ENCODE measurements around the gene TUBB2B.

TUBB2B gene

GRCh38 chr6:3232017-3232945 is 4.8 kb upstream of the TUBB2B start:
- no peak for DNase-seq (ENCODE audit: low read depth)

- DNase-seq (ENCODE audit: low read depth): no peak
Observed at GRCh38 chr6:3231247-3232016, 4.0 kb upstream of the TUBB2B start.

GRCh38 chr6:3230900-3231246 is 3.4 kb upstream of the TUBB2B start:
- DNase-seq (ENCODE audit: low read depth): no peak

- no peak for DNase-seq (ENCODE audit: low read depth)
Observed at GRCh38 chr6:3230256-3230882, 2.9 kb upstream of the TUBB2B start.

GRCh38 chr6:3229566-3230178 is 2.2 kb upstream of the TUBB2B start:
- DNase-seq (ENCODE audit: low read depth): no peak

GRCh38 chr6:3228771-3229565 is 1.5 kb upstream of the TUBB2B start:
- no peak for DNase-seq (ENCODE audit: low read depth)

- no peak for DNase-seq (ENCODE audit: low read depth)
Observed at GRCh38 chr6:3228046-3228671, 706 bp upstream of the TUBB2B start.

- DNase-seq (ENCODE audit: low read depth): no peak
Observed at GRCh38 chr6:3226481-3227362, 731 bp downstream of the TUBB2B start.

- DNase-seq (ENCODE audit: low read depth): no peak
Observed at GRCh38 chr6:3226042-3226441, 1.4 kb downstream of the TUBB2B start.

- no peak for DNase-seq (ENCODE audit: low read depth)
Observed at GRCh38 chr6:3222506-3223038, 4.9 kb downstream of the TUBB2B start.

- no peak for DNase-seq (ENCODE audit: low read depth)
Observed at GRCh38 chr6:3221578-3221977, 5.9 kb downstream of the TUBB2B start.

GRCh38 chr6:3220366-3220765 is 7.1 kb downstream of the TUBB2B start:
- DNase-seq (ENCODE audit: low read depth): no peak

- no peak for DNase-seq (ENCODE audit: low read depth)
Observed at GRCh38 chr6:3218266-3218665, 9.2 kb downstream of the TUBB2B start.

GRCh38 chr6:3217286-3217685 is 10.2 kb downstream of the TUBB2B start:
- DNase-seq (ENCODE audit: low read depth): no peak

GRCh38 chr6:3214898-3215297 is 12.6 kb downstream of the TUBB2B start:
- no peak for DNase-seq (ENCODE audit: low read depth)

GRCh38 chr6:3213334-3213695 is 14.1 kb downstream of the TUBB2B start:
- DNase-seq (ENCODE audit: low read depth): no peak

- no peak for DNase-seq (ENCODE audit: low read depth)
Observed at GRCh38 chr6:3212261-3212660, 15.2 kb downstream of the TUBB2B start.

- no peak for DNase-seq (ENCODE audit: low read depth)
Observed at GRCh38 chr6:3211681-3212080, 15.8 kb downstream of the TUBB2B start.

- DNase-seq (ENCODE audit: low read depth): no peak
Observed at GRCh38 chr6:3210024-3210610, 17.3 kb downstream of the TUBB2B start.

Data from stimulated activated CD8-positive, alpha-beta memory T cell treated with anti-CD3 and anti-CD28 coated beads, Interleukin-12 subunit alpha, Interleukin-12 subunit beta, amount 100 ng/mL, for 4 hours (primary cell).